B cell (primary cell): ENCODE results near the gene SLC19A1.

ENCODE experiments used
- EZH2 ChIP-seq: IDR thresholded peaks from 2 replicates; pipeline ENCODE4 v1.6.1; 2012; ENCODE audit warnings: borderline replicate concordance, low read depth, mild to moderate bottlenecking, moderate library complexity, low read length; ENCODE audit not compliant: insufficient read depth, poor library complexity, severe bottlenecking
- TF ChIP-seq, protein P1 (sequence below): fragments of 200-600 bp; IDR thresholded peaks from one replicate; pipeline ENCODE4 v1.8.0; 2022; ENCODE audit warnings: antibody characterized with exemption, mild to moderate bottlenecking

DNA sequence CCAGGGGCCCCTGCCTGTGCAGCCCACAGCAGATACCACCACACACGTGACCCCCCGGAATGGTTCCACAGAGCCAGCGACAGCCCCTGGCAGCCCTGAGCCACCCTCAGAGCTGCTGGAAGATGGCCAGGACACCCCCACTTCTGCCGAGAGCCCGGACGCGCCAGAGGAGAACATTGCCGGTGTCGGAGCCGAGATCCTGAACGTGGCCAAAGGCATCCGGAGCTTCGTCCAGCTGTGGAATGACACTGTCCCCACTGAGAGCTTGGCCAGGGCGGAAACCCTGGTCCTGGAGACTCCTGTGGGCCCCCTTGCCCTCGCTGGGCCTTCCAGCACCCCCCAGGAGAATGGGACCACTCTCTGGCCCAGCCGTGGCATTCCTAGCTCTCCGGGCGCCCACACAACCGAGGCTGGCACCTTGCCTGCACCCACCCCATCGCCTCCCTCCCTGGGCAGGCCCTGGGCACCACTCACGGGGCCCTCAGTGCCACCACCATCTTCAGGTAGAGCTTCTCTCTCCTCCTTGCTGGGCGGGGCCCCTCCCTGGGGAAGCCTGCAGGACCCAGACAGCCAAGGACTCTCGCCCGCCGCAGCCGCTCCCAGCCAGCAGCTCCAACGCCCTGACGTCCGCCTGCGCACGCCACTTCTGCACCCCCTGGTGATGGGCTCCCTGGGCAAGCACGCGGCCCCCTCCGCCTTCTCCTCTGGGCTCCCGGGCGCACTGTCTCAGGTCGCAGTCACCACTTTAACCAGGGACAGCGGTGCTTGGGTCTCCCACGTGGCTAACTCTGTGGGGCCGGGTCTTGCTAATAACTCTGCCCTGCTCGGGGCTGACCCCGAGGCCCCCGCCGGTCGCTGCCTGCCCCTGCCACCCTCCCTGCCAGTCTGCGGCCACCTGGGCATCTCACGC, 86.3 kb downstream of the SLC19A1 start:
- TF ChIP-seq, protein P1, sequence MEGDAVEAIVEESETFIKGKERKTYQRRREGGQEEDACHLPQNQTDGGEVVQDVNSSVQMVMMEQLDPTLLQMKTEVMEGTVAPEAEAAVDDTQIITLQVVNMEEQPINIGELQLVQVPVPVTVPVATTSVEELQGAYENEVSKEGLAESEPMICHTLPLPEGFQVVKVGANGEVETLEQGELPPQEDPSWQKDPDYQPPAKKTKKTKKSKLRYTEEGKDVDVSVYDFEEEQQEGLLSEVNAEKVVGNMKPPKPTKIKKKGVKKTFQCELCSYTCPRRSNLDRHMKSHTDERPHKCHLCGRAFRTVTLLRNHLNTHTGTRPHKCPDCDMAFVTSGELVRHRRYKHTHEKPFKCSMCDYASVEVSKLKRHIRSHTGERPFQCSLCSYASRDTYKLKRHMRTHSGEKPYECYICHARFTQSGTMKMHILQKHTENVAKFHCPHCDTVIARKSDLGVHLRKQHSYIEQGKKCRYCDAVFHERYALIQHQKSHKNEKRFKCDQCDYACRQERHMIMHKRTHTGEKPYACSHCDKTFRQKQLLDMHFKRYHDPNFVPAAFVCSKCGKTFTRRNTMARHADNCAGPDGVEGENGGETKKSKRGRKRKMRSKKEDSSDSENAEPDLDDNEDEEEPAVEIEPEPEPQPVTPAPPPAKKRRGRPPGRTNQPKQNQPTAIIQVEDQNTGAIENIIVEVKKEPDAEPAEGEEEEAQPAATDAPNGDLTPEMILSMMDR: no peak
- no peak for TF ChIP-seq EZH2
